SK-N-SH treated with all-trans-retinoic acid at 6 μM for 48 hours (cell line): ENCODE data around the gene MEG3.

Experiments
- ATAC-seq: fragments of 200-7000 bp; cut with Tn5 transposase; 3 replicates; pipeline ENCODE4 v1.9.1; 2020; ENCODE audit warnings: mild to moderate bottlenecking, moderate library complexity
- ARNTL ChIP-seq: fragments of 450-650 bp; formaldehyde crosslinking; IDR thresholded peaks from 2 replicates; pipeline ENCODE4 v1.5.0; 2020; ENCODE audit warnings: low read depth, mild to moderate bottlenecking, moderate library complexity, borderline replicate concordance
- BACH2 ChIP-seq: fragments of 250-450 bp; sonication (Bioruptor Pico); IDR thresholded peaks from 2 replicates; pipeline ENCODE4 v1.9.0; 2021; ENCODE audit warnings: mild to moderate bottlenecking, borderline replicate concordance
- CREB5 ChIP-seq: fragments of 250-450 bp; sonication (Bioruptor Pico); IDR thresholded peaks from 2 replicates; pipeline ENCODE4 v1.5.1; 2020; ENCODE audit warnings: low read depth, mild to moderate bottlenecking, moderate library complexity
- CSDC2 ChIP-seq: fragments of 250-450 bp; sonication (Bioruptor Pico); IDR thresholded peaks from 2 replicates; pipeline ENCODE4 v1.5.0; 2020; ENCODE audit warnings: mild to moderate bottlenecking, moderate library complexity
- CSRNP3 ChIP-seq: fragments of 250-450 bp; sonication (Bioruptor Pico); IDR thresholded peaks from 2 replicates; pipeline ENCODE4 v1.5.1; 2021; ENCODE audit warnings: mild to moderate bottlenecking, moderate library complexity
- ESRRG ChIP-seq: fragments of 250-450 bp; sonication (Bioruptor Pico); IDR thresholded peaks from 2 replicates; pipeline ENCODE4 v1.6.1; 2021; ENCODE audit warnings: mild to moderate bottlenecking
- ISL1 ChIP-seq: fragments of 250-450 bp; sonication (Bioruptor Pico); IDR thresholded peaks from 2 replicates; pipeline ENCODE4 v2.1.2; 2022; ENCODE audit warnings: mild to moderate bottlenecking, moderate library complexity
- OSR1 ChIP-seq: fragments of 250-450 bp; sonication (Bioruptor Pico); IDR thresholded peaks from 2 replicates; pipeline ENCODE4 v1.8.0; 2022; ENCODE audit warnings: moderate library complexity, mild to moderate bottlenecking, inconsistent platforms
- PATZ1 ChIP-seq: fragments of 250-450 bp; sonication (Bioruptor Pico); IDR thresholded peaks from 2 replicates; pipeline ENCODE4 v1.8.0; 2020; ENCODE audit warnings: mild to moderate bottlenecking, moderate library complexity, borderline replicate concordance
- POU6F1 ChIP-seq: fragments of 250-450 bp; sonication (Bioruptor Pico); IDR thresholded peaks from 2 replicates; pipeline ENCODE4 v1.8.0; 2021; ENCODE audit warnings: low read depth, mild to moderate bottlenecking, moderate library complexity, borderline replicate concordance
- PPARA ChIP-seq: fragments of 250-450 bp; sonication (Bioruptor Pico); IDR thresholded peaks from 2 replicates; pipeline ENCODE4 v1.5.0; 2020; ENCODE audit warnings: mild to moderate bottlenecking, borderline replicate concordance
- RARB ChIP-seq: fragments of 250-450 bp; sonication (Bioruptor Pico); IDR thresholded peaks from 2 replicates; pipeline ENCODE4 v1.8.0; 2021; ENCODE audit warnings: mild to moderate bottlenecking, moderate library complexity
- SNAI2 ChIP-seq: fragments of 250-450 bp; sonication (Bioruptor Pico); IDR thresholded peaks from 2 replicates; pipeline ENCODE4 v1.5.0; 2020; ENCODE audit warnings: mild to moderate bottlenecking, moderate library complexity
- TCF4 ChIP-seq: fragments of 250-450 bp; sonication (Bioruptor Pico); IDR thresholded peaks from 2 replicates; pipeline ENCODE4 v1.8.0; 2021; ENCODE audit warnings: mild to moderate bottlenecking, moderate library complexity, borderline replicate concordance
- TOX ChIP-seq: fragments of 250-450 bp; sonication (Bioruptor Pico); IDR thresholded peaks from 2 replicates; pipeline ENCODE4 v1.8.0; 2021; ENCODE audit warnings: mild to moderate bottlenecking, moderate library complexity, borderline replicate concordance
- TSHZ2 ChIP-seq: fragments of 250-450 bp; sonication (Bioruptor Pico); IDR thresholded peaks from 2 replicates; pipeline ENCODE4 v1.5.0; 2020; ENCODE audit warnings: mild to moderate bottlenecking, moderate library complexity
- ZC3H10 ChIP-seq: fragments of 250-450 bp; sonication (Bioruptor Pico); IDR thresholded peaks from 2 replicates; pipeline ENCODE4 v1.5.1; 2021; ENCODE audit warnings: mild to moderate bottlenecking, moderate library complexity
- ZFP3 ChIP-seq: fragments of 250-450 bp; sonication (Bioruptor Pico); IDR thresholded peaks from 2 replicates; pipeline ENCODE4 v1.5.0; 2020; ENCODE audit warnings: mild to moderate bottlenecking, moderate library complexity
- ZFP30 ChIP-seq: fragments of 450-650 bp; formaldehyde crosslinking; IDR thresholded peaks from 2 replicates; pipeline ENCODE4 v1.5.0; 2022; ENCODE audit warnings: mild to moderate bottlenecking, moderate library complexity
- ZNF70 ChIP-seq: fragments of 450-650 bp; formaldehyde crosslinking; IDR thresholded peaks from 2 replicates; pipeline ENCODE4 v1.5.0; 2020; ENCODE audit warnings: mild to moderate bottlenecking, moderate library complexity

Gene MEG3

GRCh38 chr14:100836941-100837804, 11.3 kb downstream of the MEG3 start:
- no peak for ATAC-seq
- TF ChIP-seq ZFP3 (CRISPR knock-in tag): no peak
- TF ChIP-seq SNAI2 (CRISPR knock-in tag): no peak
- no peak for TF ChIP-seq ARNTL (CRISPR knock-in tag)
- TF ChIP-seq CSRNP3 (CRISPR knock-in tag): no peak
- no peak for TF ChIP-seq TOX (CRISPR knock-in tag)
- no peak for TF ChIP-seq ZFP30
- no peak for TF ChIP-seq ZNF70 (CRISPR knock-in tag)

- TF ChIP-seq CREB5: no peak
- no peak for ATAC-seq
Measured at GRCh38 chr14:100837805-100838350, 12.0 kb downstream of the MEG3 start.

- TF ChIP-seq PATZ1 (CRISPR knock-in tag): no peak
- TF ChIP-seq CREB5: no peak
- TF ChIP-seq CSRNP3 (CRISPR knock-in tag): no peak
- no peak for TF ChIP-seq ZC3H10
- no peak for TF ChIP-seq ESRRG (CRISPR knock-in tag)
- TF ChIP-seq POU6F1 (CRISPR knock-in tag): no peak
- no peak for TF ChIP-seq TSHZ2
- no peak for TF ChIP-seq RARB (CRISPR knock-in tag)
- no peak for TF ChIP-seq SNAI2 (CRISPR knock-in tag)
- TF ChIP-seq ZFP30: no peak
- TF ChIP-seq TCF4 (CRISPR knock-in tag): no peak
- TF ChIP-seq BACH2 (CRISPR knock-in tag): no peak
- no peak for TF ChIP-seq ZFP3 (CRISPR knock-in tag)
- TF ChIP-seq CSDC2 (CRISPR knock-in tag): no peak
- no peak for TF ChIP-seq OSR1
- no peak for TF ChIP-seq PPARA (CRISPR knock-in tag)
- no peak for TF ChIP-seq TOX (CRISPR knock-in tag)
- no peak for TF ChIP-seq ARNTL (CRISPR knock-in tag)
- no peak for TF ChIP-seq ISL1
- ATAC-seq: no peak
Measured at GRCh38 chr14:100838493-100839314, 12.8 kb downstream of the MEG3 start.
